HEK293 (cell line): Measurements from ENCODE around the gene DENND10.

Experiments used
- CTCF ChIA-PET: fragments of 350-600 bp; formaldehyde crosslinking; extraction: SDS; loops from one replicate; lab custom pipeline; 2021; ENCODE audit warnings: antibody characterized with exemption; lab: Yijun Ruan, JAX
- POLR2A ChIA-PET: fragments of 300-600 bp; formaldehyde crosslinking; extraction: SDS; loops from one replicate; lab custom pipeline; 2020; ENCODE audit warnings: antibody characterized with exemption, inconsistent platforms; lab: Yijun Ruan, JAX
- H3K27ac ChIP-seq: fragments of 200-500 bp; sonication (Bioruptor generic); 2 replicates; pipeline ENCODE4 v1.5.1; 2014; ENCODE audit warnings: low read depth, low read length, control low read depth, inconsistent platforms; ENCODE audit errors: extremely low read depth
- H3K36me3 ChIP-seq, 2 experiments: fragments of 200-500 bp in 1 of 2; sonication (Bioruptor generic) in 1 of 2; 1 replicate in 1 of 2; 2 replicates in 1 of 2; pipeline ENCODE4 v1.5.1; 2014 to 2017; ENCODE audit warnings: inconsistent platforms in 2 of 2, low read length in 2 of 2; ENCODE audit not compliant: control insufficient read depth in 2 of 2, insufficient read depth in 1 of 2
- H3K4me1 ChIP-seq: fragments of 200-500 bp; sonication (Bioruptor generic); 2 replicates; pipeline ENCODE4 v1.5.1; 2014; ENCODE audit warnings: mild to moderate bottlenecking, low read length, inconsistent platforms; ENCODE audit not compliant: control insufficient read depth, insufficient read depth
- H3K4me3 ChIP-seq: 2 replicates; pipeline ENCODE4 v1.5.1; 2011; ENCODE audit warnings: low read depth, mild to moderate bottlenecking, control low read depth, low read length, moderate library complexity
- H3K9me3 ChIP-seq: fragments of 200-500 bp; sonication (Bioruptor generic); 2 replicates; pipeline ENCODE4 v1.5.1; 2014; ENCODE audit warnings: low read depth, low read length, inconsistent platforms; ENCODE audit not compliant: control insufficient read depth, insufficient read depth
- AEBP2 ChIP-seq: fragments of 450-650 bp; formaldehyde crosslinking; IDR thresholded peaks from 2 replicates; pipeline ENCODE4 v1.5.1; 2016; ENCODE audit warnings: missing biosample characterization, missing genetic modification characterization, borderline replicate concordance
- BCL11B ChIP-seq: fragments of 450-650 bp; formaldehyde crosslinking; IDR thresholded peaks from 2 replicates; pipeline ENCODE4 v1.5.1; 2016; ENCODE audit warnings: low read depth, missing biosample characterization, missing genetic modification characterization
- GLIS2 ChIP-seq: fragments of 450-650 bp; formaldehyde crosslinking; IDR thresholded peaks from 2 replicates; pipeline ENCODE4 v1.5.1; 2016; ENCODE audit warnings: missing biosample characterization, missing genetic modification characterization
- PRDM2 ChIP-seq: fragments of 450-650 bp; formaldehyde crosslinking; IDR thresholded peaks from 2 replicates; pipeline ENCODE4 v1.5.1; 2016; ENCODE audit warnings: missing biosample characterization, missing genetic modification characterization, borderline replicate concordance
- ZBTB20 ChIP-seq: fragments of 450-650 bp; formaldehyde crosslinking; IDR thresholded peaks from 2 replicates; pipeline ENCODE4 v1.5.1; 2016; ENCODE audit warnings: missing biosample characterization, missing genetic modification characterization
- ZBTB8A ChIP-seq: fragments of 450-650 bp; formaldehyde crosslinking; IDR thresholded peaks from 2 replicates; pipeline ENCODE4 v1.5.1; 2016; ENCODE audit warnings: missing biosample characterization, missing genetic modification characterization
- ZFP37 ChIP-seq: fragments of 450-650 bp; formaldehyde crosslinking; IDR thresholded peaks from 2 replicates; pipeline ENCODE4 v1.5.1; 2016; ENCODE audit warnings: missing biosample characterization, missing genetic modification characterization
- ZFP41 ChIP-seq: fragments of 450-650 bp; formaldehyde crosslinking; IDR thresholded peaks from 2 replicates; pipeline ENCODE4 v1.5.1; 2016; ENCODE audit warnings: missing biosample characterization, missing genetic modification characterization, borderline replicate concordance
- ZNF221 ChIP-seq: fragments of 450-650 bp; formaldehyde crosslinking; IDR thresholded peaks from 2 replicates; pipeline ENCODE4 v1.5.1; 2017; ENCODE audit warnings: missing biosample characterization, missing genetic modification characterization, borderline replicate concordance
- ZNF311 ChIP-seq: fragments of 450-650 bp; formaldehyde crosslinking; IDR thresholded peaks from 2 replicates; pipeline ENCODE4 v1.5.1; 2017; ENCODE audit warnings: missing biosample characterization, missing genetic modification characterization, borderline replicate concordance
- ZNF341 ChIP-seq: fragments of 450-650 bp; formaldehyde crosslinking; IDR thresholded peaks from 2 replicates; pipeline ENCODE4; 2016; ENCODE audit warnings: low read depth, missing biosample characterization, missing genetic modification characterization
- ZNF354C ChIP-seq: fragments of 450-650 bp; formaldehyde crosslinking; IDR thresholded peaks from 2 replicates; pipeline ENCODE4 v1.5.1; 2016; ENCODE audit warnings: missing biosample characterization, missing genetic modification characterization, low read depth, borderline replicate concordance
- ZNF449 ChIP-seq: fragments of 450-650 bp; formaldehyde crosslinking; IDR thresholded peaks from 2 replicates; pipeline ENCODE4 v1.5.1; 2017; ENCODE audit warnings: missing biosample characterization, mild to moderate bottlenecking, missing genetic modification characterization, moderate library complexity
- ZNF580 ChIP-seq: fragments of 450-650 bp; formaldehyde crosslinking; IDR thresholded peaks from 2 replicates; pipeline ENCODE4 v1.5.1; 2016; ENCODE audit warnings: missing biosample characterization, missing genetic modification characterization
- ZNF610 ChIP-seq: fragments of 450-650 bp; formaldehyde crosslinking; IDR thresholded peaks from 2 replicates; pipeline ENCODE4 v1.5.1; 2016; ENCODE audit warnings: missing biosample characterization, missing genetic modification characterization, borderline replicate concordance
- ZNF629 ChIP-seq: fragments of 450-650 bp; formaldehyde crosslinking; IDR thresholded peaks from 2 replicates; pipeline ENCODE4 v1.5.1; 2017; ENCODE audit warnings: missing biosample characterization, missing genetic modification characterization
- ZNF654 ChIP-seq: fragments of 450-650 bp; formaldehyde crosslinking; IDR thresholded peaks from 2 replicates; pipeline ENCODE4 v1.5.1; 2016; ENCODE audit warnings: low read depth, missing biosample characterization, missing genetic modification characterization
- ZNF692 ChIP-seq: fragments of 450-650 bp; formaldehyde crosslinking; IDR thresholded peaks from 2 replicates; pipeline ENCODE4 v1.5.1; 2016; ENCODE audit warnings: missing biosample characterization, missing genetic modification characterization
- ZNF76 ChIP-seq: fragments of 450-650 bp; formaldehyde crosslinking; IDR thresholded peaks from 2 replicates; pipeline ENCODE4; 2016; ENCODE audit warnings: low read depth, missing biosample characterization, missing genetic modification characterization, borderline replicate concordance
- ZNF837 ChIP-seq: fragments of 450-650 bp; formaldehyde crosslinking; IDR thresholded peaks from 2 replicates; pipeline ENCODE4 v1.5.1; 2016; ENCODE audit warnings: missing biosample characterization, missing genetic modification characterization

Gene DENND10

GRCh38 chr10:119177708-119178371 lies 73.9 kb downstream of the DENND10 start:
- CTCF ChIA-PET, result interaction anchor here (1.4 kb wide), 1 partner anchor 10 kb away, joined by 3 read pairs; no protein-coding TSS in a partner anchor
- H3K9me3 ChIP-seq, result no peaks in the 10 kb centered on the region
- H3K4me3 ChIP-seq, result peak overlapping the region; percentile 75
- H3K36me3 ChIP-seq, result peaks cover 18 to 41% of the 10 kb centered on the region in 2 experiments
- H3K4me1 ChIP-seq, result peaks cover 3% of the 10 kb centered on the region; the same call in 1 of the 2 replicates
- TF ChIP-seq ZNF692 (tag by site-specific recombination), result 0 out of 2 replicates have a peak, but pooled peaks have one; percentile 58
- TF ChIP-seq ZNF449 (tag by site-specific recombination), result 0 out of 2 replicates have a peak, but pooled peaks have one; percentile 16
- TF ChIP-seq BCL11B (tag by site-specific recombination), result no peak
- 0 out of 2 replicates have a peak, but pooled peaks have one; percentile 10 for TF ChIP-seq GLIS2
- TF ChIP-seq ZNF76 (tag by site-specific recombination), result peak; percentile 44; the same call in 1 of the 2 replicates
- TF ChIP-seq ZBTB8A (tag by site-specific recombination), result no peak
- no peak for TF ChIP-seq ZNF654 (tag by site-specific recombination)
- TF ChIP-seq ZFP37 (tag by site-specific recombination), result 0 out of 2 replicates have a peak, but pooled peaks have one; percentile 19
- TF ChIP-seq ZFP41, result no peak
- H3K27ac ChIP-seq, result peak overlapping the region; percentile 84
- POLR2A ChIA-PET, result interaction anchor here (1.9 kb wide), 1 partner anchor 13 kb away, joined by 6 read pairs; the partner anchor contains the start of gene SFXN4

GRCh38 chr10:119178372-119179119 lies 74.6 kb downstream of the DENND10 start, which contains the start of gene PRDX3:
Gene PRDX3 (minus strand): TSS chr10:119178812. CDS start chr10:119178790, 22 bp downstream.
- CTCF ChIA-PET, result interaction anchor here (0.6 to 1.2 kb wide), 5 partner anchors 10 to 559 kb away, joined by 3 read pairs; no protein-coding TSS in a partner anchor
- Histone ChIP-seq H3K27ac (peak within 1 kb of the TSS; percentile 84), H3K36me3 (peaks cover 12 to 35% of the 10 kb centered on the region in 2 experiments), H3K4me3 (peak within 1 kb of the TSS; percentile 75), H3K9me3 (no peaks in the 10 kb centered on the region), H3K4me1 (peaks cover 3% of the 10 kb centered on the region; the same call in 1 of the 2 replicates)
- POLR2A ChIA-PET, result interaction anchor here (0.6 to 0.7 kb wide), 2 partner anchors 12 to 458 kb away, joined by 3 to 4 read pairs; no protein-coding TSS in a partner anchor
- TF ChIP-seq ZNF629 (tag by site-specific recombination), result peak; percentile 38; the same call in 1 of the 2 replicates
- TF ChIP-seq ZNF354C (tag by site-specific recombination), result no peak
- no peak; the same call in 1 of the 2 replicates for TF ChIP-seq ZNF580 (tag by site-specific recombination)
- no peak for TF ChIP-seq ZNF837
- TF ChIP-seq ZBTB20 (tag by site-specific recombination), result peak; percentile 78
- no peak for TF ChIP-seq AEBP2 (tag by site-specific recombination)
- peak; percentile 85 for TF ChIP-seq ZNF341 (tag by site-specific recombination)
- 0 out of 2 replicates have a peak, but pooled peaks have one; percentile 14 for TF ChIP-seq ZNF221
- TF ChIP-seq ZNF311 (tag by site-specific recombination), result no peak
- TF ChIP-seq PRDM2, result no peak
- no peak for TF ChIP-seq ZNF610 (tag by site-specific recombination)
